ENCODE measurements around the gene RGS19.

RGS19 gene

GRCh38 chr20:64047046-64047389, 32.3 kb downstream of the RGS19 start:
- DNase-seq, result no peak

GRCh38 chr20:64045346-64046011, 33.8 kb downstream of the RGS19 start:
- DNase-seq, result no peak

GRCh38 chr20:64044484-64045247, 34.7 kb downstream of the RGS19 start:
- DNase-seq, result peak in 1 of 2 experiments; percentile 28

GRCh38 chr20:64043768-64044167, 35.5 kb downstream of the RGS19 start:
- no peak for DNase-seq

- DNase-seq, result no peak
These were observed 37.1 kb downstream of the RGS19 start for GRCh38 chr20:64042054-64042781.

- DNase-seq, result no peak
These were observed 37.6 kb downstream of the RGS19 start for GRCh38 chr20:64041781-64042053.

GRCh38 chr20:64041040-64041780, 38.1 kb downstream of the RGS19 start:
- peak in 1 of 2 experiments; percentile 48 for DNase-seq

GRCh38 chr20:64040231-64041039, 38.9 kb downstream of the RGS19 start:
- DNase-seq, result no peak

GRCh38 chr20:64039293-64040160, 39.8 kb downstream of the RGS19 start:
- DNase-seq, result no peak

- DNase-seq, result peak; percentile 34 to 63
These were observed 40.6 kb downstream of the RGS19 start for GRCh38 chr20:64038565-64039292.

- peak in 1 of 2 experiments; percentile 58 for DNase-seq
These were observed 41.1 kb downstream of the RGS19 start for GRCh38 chr20:64038224-64038564.

GRCh38 chr20:64037498-64038213, 41.7 kb downstream of the RGS19 start:
- DNase-seq, result no peak

GRCh38 chr20:64037199-64037497, 42.2 kb downstream of the RGS19 start:
- DNase-seq, result no peak

- DNase-seq, result no peak
These were observed 42.7 kb downstream of the RGS19 start for GRCh38 chr20:64036346-64037198.

GRCh38 chr20:64035933-64036345, 43.4 kb downstream of the RGS19 start, which contains the start of gene C20orf204:
Gene C20orf204 (plus strand): TSS chr20:64036182. CDS start chr20:64036324, 142 bp downstream.
- DNase-seq, result no peak

GRCh38 chr20:64035066-64035932, 44.0 kb downstream of the RGS19 start:
- no peak for DNase-seq

- no peak for DNase-seq
These were observed 45.3 kb downstream of the RGS19 start for GRCh38 chr20:64033981-64034493.

Data from NCI-H524 (cell line).